Measurements from ENCODE around the gene ELAPOR2. TPM values are rescaled to one million over a fixed set of nuclear protein-coding genes. Genes with fewer than 3 reads are reported as not detected.
"Not testable (repeated sequence)": the region's sequence is repeated elsewhere in the genome, so short reads cannot be mapped to it uniquely, and the experiment has no call there.

ELAPOR2 gene
- 4.2 and 14.7 TPM in 2 replicates for total RNA-seq (ENCODE audit: low replicate concordance)

DNA sequence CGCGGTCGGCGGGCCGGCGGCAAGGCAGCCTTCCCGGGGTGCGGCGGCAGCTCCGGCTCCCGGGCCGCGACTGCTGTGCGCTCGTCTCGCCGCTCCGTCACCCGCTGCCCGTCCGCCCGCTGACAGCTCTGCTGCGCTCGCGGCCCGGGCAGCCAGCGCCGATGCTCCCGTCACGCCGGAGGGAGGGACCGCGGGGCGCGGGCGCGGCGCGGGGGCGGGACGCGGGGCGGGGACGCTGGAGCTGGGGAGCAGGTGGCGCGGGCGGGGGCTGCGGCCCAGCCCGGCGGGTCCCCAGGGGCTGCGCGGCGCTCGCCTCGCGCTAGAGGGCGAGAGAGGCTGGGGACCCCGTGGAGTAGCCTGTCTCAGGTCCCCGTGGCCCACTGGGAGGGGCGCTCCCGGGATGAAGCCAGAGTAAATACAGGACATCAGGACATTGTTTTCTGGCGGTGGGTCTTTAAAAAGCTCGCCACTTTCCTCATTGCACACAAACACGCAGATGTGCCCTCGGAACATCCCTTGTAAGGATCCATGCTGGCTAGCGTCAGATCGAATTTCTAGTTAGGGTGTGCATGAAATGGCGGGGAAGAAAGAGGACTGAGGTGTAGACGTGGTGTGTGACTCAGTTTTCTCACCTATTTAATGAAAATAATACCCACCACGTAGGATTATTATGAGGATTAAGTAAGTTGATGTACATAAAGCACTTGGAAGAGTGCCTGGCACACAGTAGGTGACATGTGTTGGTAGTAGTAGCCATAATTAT lies at the start of gene ELAPOR2:
ELAPOR2 (minus strand) TSS at position 130 of the 763 bp plus-strand sequence. CDS start 141 bp downstream, outside the sequence.
- DNase-seq (ENCODE audit: low read depth) = peak; percentile 7
- peak; percentile 28 for TF ChIP-seq CTCF (IDR thresholded peaks at IDR 0.05; ENCODE audit: insufficient read depth, low read length)
- peak within 1 kb of the TSS; percentile 62 for H3K4me3 ChIP-seq (ENCODE audit: low read depth, low read length)

GRCh38 chr7:87107949-87108776 lies 48.7 kb upstream of the ELAPOR2 start:
- no peak for TF ChIP-seq CTCF (IDR thresholded peaks at IDR 0.05; ENCODE audit: insufficient read depth, low read length)
- no peak for DNase-seq (ENCODE audit: low read depth)
- H3K4me3 ChIP-seq (ENCODE audit: low read depth, low read length) = no peak overlapping the region

DNA sequence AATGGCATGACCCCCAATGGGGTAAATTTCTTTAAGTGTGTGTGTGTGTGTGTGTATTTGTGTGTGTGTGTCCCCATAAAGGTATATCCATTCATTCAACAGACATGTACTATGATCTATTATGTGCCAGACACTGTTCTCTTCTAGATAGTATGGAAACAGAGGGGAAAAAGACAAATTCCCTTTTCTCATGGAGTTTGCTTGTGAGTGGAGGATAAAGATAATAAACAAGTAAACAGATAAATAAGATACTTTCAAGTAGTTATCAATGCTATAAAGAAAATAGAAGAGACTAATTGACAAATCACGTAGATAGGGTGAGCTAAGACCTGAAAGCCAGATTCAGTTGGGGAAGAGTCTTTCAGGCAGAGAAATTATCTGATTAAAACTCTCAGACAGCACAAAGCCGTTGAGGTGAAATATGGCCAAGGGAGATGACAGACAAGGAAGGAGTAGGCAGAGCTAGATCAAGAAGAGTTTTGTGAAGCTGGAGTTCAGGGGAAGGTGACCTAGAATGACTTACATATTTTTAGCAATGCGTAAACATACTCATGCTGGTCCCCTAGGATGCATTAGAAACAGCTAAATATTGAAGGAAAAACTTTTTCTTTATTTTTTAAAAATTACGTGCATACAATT lies 47.6 kb upstream of the ELAPOR2 start:
- DNase-seq (ENCODE audit: low read depth) = no peak
- TF ChIP-seq CTCF (IDR thresholded peaks at IDR 0.05; ENCODE audit: insufficient read depth, low read length) = no peak

DNA sequence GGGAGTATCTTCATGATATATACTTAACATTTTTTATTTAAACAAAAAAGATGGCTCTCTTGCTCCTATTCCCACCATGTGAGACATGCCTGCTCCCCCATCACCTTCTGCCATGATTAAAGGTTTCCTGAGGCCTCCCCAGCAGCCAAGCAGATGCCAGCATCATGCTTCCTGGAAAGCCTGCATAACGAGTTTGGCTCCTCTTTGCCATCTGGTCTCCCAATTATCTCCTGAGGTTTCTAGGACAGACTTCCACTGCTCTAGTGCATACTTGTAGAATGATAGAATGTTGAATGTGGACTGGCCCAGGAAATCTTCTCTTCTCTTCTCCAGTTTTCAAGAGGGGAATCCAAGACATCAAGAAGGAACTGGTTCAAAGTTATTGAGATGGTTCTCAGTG lies 45.9 kb upstream of the ELAPOR2 start:
- no peak overlapping the region for H3K4me3 ChIP-seq (ENCODE audit: low read depth, low read length)
- no peak for TF ChIP-seq CTCF (IDR thresholded peaks at IDR 0.05; ENCODE audit: insufficient read depth, low read length)
- DNase-seq (ENCODE audit: low read depth) = no peak

More for the DNA sequence above, 47.6 kb upstream of the ELAPOR2 start:
- no peak overlapping the region for H3K4me3 ChIP-seq (ENCODE audit: low read depth, low read length)

DNA sequence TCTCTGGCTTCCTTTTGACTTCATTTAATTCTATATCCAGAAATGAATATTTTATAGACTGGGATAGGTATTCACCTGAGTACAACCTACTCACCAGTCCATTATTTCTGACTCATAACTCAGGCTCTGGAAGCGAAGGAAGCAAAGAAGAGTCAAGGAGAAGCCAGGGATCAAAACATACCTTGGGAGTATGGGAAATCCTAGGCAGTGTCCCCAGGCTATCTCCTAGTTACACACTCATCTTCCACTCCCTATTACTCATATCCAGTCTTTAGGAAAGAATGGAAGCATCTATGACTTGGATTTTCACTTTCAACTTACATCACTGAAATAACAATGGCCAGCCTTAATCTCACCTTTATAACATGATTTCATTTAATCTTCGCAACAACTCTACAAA lies 40.9 kb upstream of the ELAPOR2 start:
- no peak for TF ChIP-seq CTCF (IDR thresholded peaks at IDR 0.05; ENCODE audit: insufficient read depth, low read length)
- no peak overlapping the region for H3K4me3 ChIP-seq (ENCODE audit: low read depth, low read length)
- peak; percentile 9 for DNase-seq (ENCODE audit: low read depth)

DNA sequence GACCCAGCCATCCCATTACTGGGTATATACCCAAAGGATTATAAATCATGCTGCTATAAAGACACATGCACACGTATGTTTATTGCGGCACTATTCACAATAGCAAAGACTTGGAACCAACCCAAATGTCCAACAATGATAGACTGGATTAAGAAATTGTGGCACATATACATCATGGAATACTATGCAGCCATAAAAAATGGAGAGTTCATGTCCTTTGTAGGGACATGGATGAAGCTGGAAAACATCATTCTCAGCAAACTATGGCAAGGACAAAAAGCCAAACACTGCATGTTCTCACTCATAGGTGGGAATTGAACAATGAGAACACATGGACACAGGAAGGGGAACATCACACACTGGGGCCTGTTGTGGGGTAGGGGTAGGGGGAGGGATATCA lies 37.9 kb upstream of the ELAPOR2 start:
- H3K4me3 ChIP-seq (ENCODE audit: low read depth, low read length); DNase-seq (ENCODE audit: low read depth): not testable (repeated sequence)

- H3K4me3 ChIP-seq (ENCODE audit: low read depth, low read length) = no peak overlapping the region
- DNase-seq (ENCODE audit: low read depth) = no peak
- no peak for TF ChIP-seq CTCF (IDR thresholded peaks at IDR 0.05; ENCODE audit: insufficient read depth, low read length)
Observed at GRCh38 chr7:87094322-87094721, 34.9 kb upstream of the ELAPOR2 start.

Data from fibroblast of the aortic adventitia (primary cell).